ENCODE data around the gene GCSAM. TPM values are rescaled to one million over a fixed set of nuclear protein-coding genes. Genes with fewer than 3 reads are reported as not detected.

GCSAM gene
- total and polyA plus RNA-seq, 4 donors = 0.08 to 0.75 (median 0.27) TPM; not detected in 1

DNA sequence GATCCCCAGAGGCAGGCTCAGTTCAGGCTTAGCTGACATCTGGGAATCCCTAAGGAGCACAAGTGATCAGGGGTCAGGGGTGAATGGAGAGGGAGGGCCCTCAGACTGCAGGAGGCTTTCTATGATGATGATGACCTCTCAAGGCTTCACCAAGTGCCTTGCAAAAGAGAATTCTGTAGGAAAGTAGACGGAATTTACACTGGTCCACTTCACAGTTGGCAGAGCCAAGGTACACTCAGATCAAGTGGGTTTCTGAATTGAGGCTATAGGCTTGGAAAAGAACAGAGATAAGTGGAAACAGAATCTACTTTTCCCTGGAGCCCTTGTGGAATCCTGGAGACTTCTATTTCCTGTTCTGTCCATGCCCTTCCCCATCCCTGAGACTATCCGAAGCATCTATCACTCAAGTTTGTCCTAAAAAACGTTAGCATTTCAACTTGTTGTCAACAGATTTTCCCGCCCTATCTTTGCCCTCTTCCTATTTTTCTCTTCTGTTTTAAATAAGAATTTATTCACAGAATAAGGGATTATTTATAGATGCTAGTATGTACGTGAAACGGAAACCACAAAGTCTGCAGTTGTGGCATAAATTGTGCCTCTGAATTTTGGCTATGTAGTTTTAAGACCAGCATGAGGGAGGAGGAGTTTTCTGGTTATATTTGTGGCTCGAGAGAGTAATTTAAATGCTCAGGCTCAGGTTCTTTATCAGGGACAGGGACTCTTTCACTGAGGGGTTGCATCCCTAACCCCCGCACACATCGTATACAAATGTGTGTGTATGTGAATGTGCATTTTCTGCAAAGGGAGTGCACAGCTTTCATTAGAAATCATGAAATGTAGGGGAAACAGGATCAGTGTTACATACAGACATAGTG is 12.8 kb downstream of the GCSAM start (continued):
- TF ChIP-seq RXRA (IDR thresholded peaks at IDR 0.05) (no peak), HNF4A (conservative IDR thresholded peaks at IDR 0.05) (no peak), SP1 (IDR thresholded peaks at IDR 0.05) (no peak), TAF1 (conservative IDR thresholded peaks at IDR 0.05) (no peak), RAD21 (IDR thresholded peaks at IDR 0.05) (no peak)
- TF ChIP-seq, protein P1, sequence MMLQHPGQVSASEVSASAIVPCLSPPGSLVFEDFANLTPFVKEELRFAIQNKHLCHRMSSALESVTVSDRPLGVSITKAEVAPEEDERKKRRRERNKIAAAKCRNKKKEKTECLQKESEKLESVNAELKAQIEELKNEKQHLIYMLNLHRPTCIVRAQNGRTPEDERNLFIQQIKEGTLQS (IDR thresholded peaks at IDR 0.05) = no peak
- TF ChIP-seq, protein P2, sequence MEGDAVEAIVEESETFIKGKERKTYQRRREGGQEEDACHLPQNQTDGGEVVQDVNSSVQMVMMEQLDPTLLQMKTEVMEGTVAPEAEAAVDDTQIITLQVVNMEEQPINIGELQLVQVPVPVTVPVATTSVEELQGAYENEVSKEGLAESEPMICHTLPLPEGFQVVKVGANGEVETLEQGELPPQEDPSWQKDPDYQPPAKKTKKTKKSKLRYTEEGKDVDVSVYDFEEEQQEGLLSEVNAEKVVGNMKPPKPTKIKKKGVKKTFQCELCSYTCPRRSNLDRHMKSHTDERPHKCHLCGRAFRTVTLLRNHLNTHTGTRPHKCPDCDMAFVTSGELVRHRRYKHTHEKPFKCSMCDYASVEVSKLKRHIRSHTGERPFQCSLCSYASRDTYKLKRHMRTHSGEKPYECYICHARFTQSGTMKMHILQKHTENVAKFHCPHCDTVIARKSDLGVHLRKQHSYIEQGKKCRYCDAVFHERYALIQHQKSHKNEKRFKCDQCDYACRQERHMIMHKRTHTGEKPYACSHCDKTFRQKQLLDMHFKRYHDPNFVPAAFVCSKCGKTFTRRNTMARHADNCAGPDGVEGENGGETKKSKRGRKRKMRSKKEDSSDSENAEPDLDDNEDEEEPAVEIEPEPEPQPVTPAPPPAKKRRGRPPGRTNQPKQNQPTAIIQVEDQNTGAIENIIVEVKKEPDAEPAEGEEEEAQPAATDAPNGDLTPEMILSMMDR (IDR thresholded peaks at IDR 0.05; ENCODE audit: low read depth, low read length, missing input control) = no peak

DNA sequence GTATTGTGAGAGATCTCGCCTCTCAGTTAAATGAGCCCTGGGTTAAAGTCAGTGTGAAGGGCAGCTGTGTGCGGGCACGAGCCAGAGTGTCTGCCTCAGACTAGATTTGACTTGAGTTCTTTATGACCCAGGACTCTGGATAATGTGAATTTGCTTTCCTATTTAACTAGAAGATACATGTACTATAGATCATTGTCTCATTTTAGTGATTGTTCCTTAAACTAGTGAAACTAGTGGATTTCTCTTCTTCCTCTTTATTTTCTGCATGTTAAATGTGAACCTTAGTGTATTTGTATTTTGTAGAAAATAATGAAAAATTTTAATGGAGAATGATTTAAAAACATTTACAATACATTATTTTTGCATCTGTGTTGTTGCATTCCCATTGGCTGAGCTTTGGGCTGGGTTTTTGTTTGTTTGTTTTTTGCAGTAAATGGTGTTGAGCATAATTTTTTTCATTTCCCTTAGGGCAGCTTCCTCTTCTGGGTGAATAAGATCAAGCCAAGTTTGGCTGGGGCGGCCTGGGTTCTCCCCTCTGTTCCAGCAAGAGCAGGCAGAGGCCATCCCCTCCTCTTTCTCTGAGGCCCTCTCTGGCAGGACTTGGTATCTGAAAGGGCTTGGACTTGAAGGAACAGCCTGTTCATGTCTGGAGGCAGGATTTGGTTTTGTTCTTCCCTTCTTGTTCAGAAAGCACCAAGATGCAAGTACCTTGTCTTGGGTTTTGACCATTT is 15.0 kb downstream of the GCSAM start:
- no peak overlapping the region for H3K4me3 ChIP-seq (ENCODE audit: low read depth in 1 of 3, low read length in 3 of 3)
- H3K27ac ChIP-seq (ENCODE audit: low read depth in 1 of 2, low read length in 2 of 2) = no peak overlapping the region
- TF ChIP-seq FOXA1 (IDR thresholded peaks at IDR 0.05) (no peak), JUND (IDR thresholded peaks at IDR 0.05) (no peak), YY1 (IDR thresholded peaks at IDR 0.05) (no peak), FOXA2 (IDR thresholded peaks at IDR 0.05) (no peak), EGR1 (IDR thresholded peaks at IDR 0.05; ENCODE audit: low read depth in 2 of 2) (no peak), RXRA (IDR thresholded peaks at IDR 0.05) (no peak), SP1 (IDR thresholded peaks at IDR 0.05) (no peak)
- TF ChIP-seq, protein P3, sequence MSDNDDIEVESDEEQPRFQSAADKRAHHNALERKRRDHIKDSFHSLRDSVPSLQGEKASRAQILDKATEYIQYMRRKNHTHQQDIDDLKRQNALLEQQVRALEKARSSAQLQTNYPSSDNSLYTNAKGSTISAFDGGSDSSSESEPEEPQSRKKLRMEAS (IDR thresholded peaks at IDR 0.05) = no peak
- TF ChIP-seq, protein P4, sequence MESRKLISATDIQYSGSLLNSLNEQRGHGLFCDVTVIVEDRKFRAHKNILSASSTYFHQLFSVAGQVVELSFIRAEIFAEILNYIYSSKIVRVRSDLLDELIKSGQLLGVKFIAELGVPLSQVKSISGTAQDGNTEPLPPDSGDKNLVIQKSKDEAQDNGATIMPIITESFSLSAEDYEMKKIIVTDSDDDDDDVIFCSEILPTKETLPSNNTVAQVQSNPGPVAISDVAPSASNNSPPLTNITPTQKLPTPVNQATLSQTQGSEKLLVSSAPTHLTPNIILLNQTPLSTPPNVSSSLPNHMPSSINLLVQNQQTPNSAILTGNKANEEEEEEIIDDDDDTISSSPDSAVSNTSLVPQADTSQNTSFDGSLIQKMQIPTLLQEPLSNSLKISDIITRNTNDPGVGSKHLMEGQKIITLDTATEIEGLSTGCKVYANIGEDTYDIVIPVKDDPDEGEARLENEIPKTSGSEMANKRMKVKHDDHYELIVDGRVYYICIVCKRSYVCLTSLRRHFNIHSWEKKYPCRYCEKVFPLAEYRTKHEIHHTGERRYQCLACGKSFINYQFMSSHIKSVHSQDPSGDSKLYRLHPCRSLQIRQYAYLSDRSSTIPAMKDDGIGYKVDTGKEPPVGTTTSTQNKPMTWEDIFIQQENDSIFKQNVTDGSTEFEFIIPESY (IDR thresholded peaks at IDR 0.05) = no peak
- H3K9ac ChIP-seq (ENCODE audit: low read depth in 1 of 2, low read length in 2 of 2) = no peak overlapping the region
- peaks cover 0 to 8% (median 0%) of the 10 kb centered on the region in 4 donors for H3K4me1 ChIP-seq (ENCODE audit: control insufficient read depth in 4 of 4, insufficient read depth in 4 of 4, low read length in 3 of 4)
- no peaks in the 10 kb centered on the region for H3K36me3 ChIP-seq (ENCODE audit: control insufficient read depth in 4 of 4, insufficient read depth in 3 of 4, low read depth in 1 of 4, low read length in 3 of 4)
- WGBS = 90% methylated on average over 4 of the region's 4 CpGs
- no peaks in the 10 kb centered on the region for H3K9me3 ChIP-seq (ENCODE audit: control insufficient read depth in 4 of 4, low read length in 3 of 4)
- no peak for DNase-seq (ENCODE audit: low spot score)
- H3K27me3 ChIP-seq (ENCODE audit: control insufficient read depth in 4 of 4, insufficient read depth in 4 of 4, low read length in 3 of 4) = peaks cover 0 to 5% (median 2%) of the 10 kb centered on the region in 4 donors

DNA sequence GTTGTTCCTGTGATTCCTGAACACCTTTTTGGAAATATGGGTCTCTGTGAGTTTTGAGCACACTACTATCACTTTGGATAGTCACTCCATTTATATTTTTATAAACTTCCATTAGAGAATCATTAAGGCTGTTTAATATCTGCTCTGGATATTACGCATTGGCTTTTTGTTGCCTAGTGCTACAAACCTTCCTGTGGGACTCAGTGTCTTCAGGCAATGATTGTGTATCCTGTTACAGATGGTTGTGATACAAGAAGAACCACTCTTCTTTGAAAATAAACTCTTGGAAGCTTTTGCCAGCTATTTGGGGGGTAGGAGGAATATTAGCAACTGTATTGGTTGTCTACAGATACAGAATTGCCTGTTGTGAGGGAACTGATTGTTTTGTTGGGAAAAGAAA is 15.6 kb downstream of the GCSAM start:
- Histone ChIP-seq H3K27me3 (ENCODE audit: control insufficient read depth in 4 of 4, insufficient read depth in 4 of 4, low read length in 3 of 4) (peaks cover 0 to 5% (median 2%) of the 10 kb centered on the region in 4 donors), H3K36me3 (ENCODE audit: control insufficient read depth in 4 of 4, insufficient read depth in 3 of 4, low read depth in 1 of 4, low read length in 3 of 4) (no peaks in the 10 kb centered on the region), H3K4me3 (ENCODE audit: low read depth in 1 of 3, low read length in 3 of 3) (no peak overlapping the region), H3K9me3 (ENCODE audit: control insufficient read depth in 4 of 4, low read length in 3 of 4) (no peaks in the 10 kb centered on the region), H3K9ac (ENCODE audit: low read depth in 1 of 2, low read length in 2 of 2) (no peak overlapping the region), H3K27ac (ENCODE audit: low read depth in 1 of 2, low read length in 2 of 2) (no peak overlapping the region), H3K4me1 (ENCODE audit: control insufficient read depth in 4 of 4, insufficient read depth in 4 of 4, low read length in 3 of 4) (peaks cover 0 to 8% (median 0%) of the 10 kb centered on the region in 4 donors)
- whole genome bisulfite sequencing = 99% methylated on average over 1 of the region's 1 CpG
- no peak for DNase-seq (ENCODE audit: low spot score)
- TF ChIP-seq TAF1 (conservative IDR thresholded peaks at IDR 0.05) = no peak
- TF ChIP-seq, protein P2 (IDR thresholded peaks at IDR 0.05; ENCODE audit: low read depth, low read length, missing input control) = no peak
- TF ChIP-seq JUND (IDR thresholded peaks at IDR 0.05) = no peak
- TF ChIP-seq, protein P4 (IDR thresholded peaks at IDR 0.05) = no peak
- no peak for TF ChIP-seq GABPA (IDR thresholded peaks at IDR 0.05 in 1 of 2, conservative IDR thresholded peaks at IDR 0.05 in 1 of 2)
- TF ChIP-seq SP1 (IDR thresholded peaks at IDR 0.05) = no peak
- TF ChIP-seq, protein P3 (IDR thresholded peaks at IDR 0.05) = no peak
- no peak for TF ChIP-seq NR2F2 (IDR thresholded peaks at IDR 0.05)
- TF ChIP-seq EGR1 (IDR thresholded peaks at IDR 0.05; ENCODE audit: low read depth in 2 of 2) = no peak
- no peak for TF ChIP-seq FOXA1 (IDR thresholded peaks at IDR 0.05)
- TF ChIP-seq HNF4A (conservative IDR thresholded peaks at IDR 0.05) = no peak
- TF ChIP-seq, protein P1 (IDR thresholded peaks at IDR 0.05) = no peak
- no peak for TF ChIP-seq RAD21 (IDR thresholded peaks at IDR 0.05)
- no peak for TF ChIP-seq YY1 (IDR thresholded peaks at IDR 0.05)
- TF ChIP-seq HNF4G (IDR thresholded peaks at IDR 0.05) = no peak

Data from liver (tissue), 9 donors.